ENCODE measurements around the gene PPP4R3A.
A peak's percentile ranks its signal among the peaks of the same experiment; 100 is the strongest.
"Not testable (repeated sequence)": the region's sequence is repeated elsewhere in the genome, so short reads cannot be mapped to it uniquely, and the experiment has no call there.

PPP4R3A gene

GRCh38 chr14:91510171-91511042 is at the start of gene PPP4R3A:
PPP4R3A (minus strand) TSS chr14:91510310; CDS start chr14:91509647, 663 bp downstream.
- peak; percentile 90 for DNase-seq (ENCODE audit: low spot score)

GRCh38 chr14:91555531-91555930 is 45.4 kb upstream of the PPP4R3A start:
- no peak for DNase-seq (ENCODE audit: low spot score)

GRCh38 chr14:91554535-91555332 is 44.6 kb upstream of the PPP4R3A start:
- peak; percentile 40 for DNase-seq (ENCODE audit: low spot score)

GRCh38 chr14:91548108-91548507 is 38.0 kb upstream of the PPP4R3A start:
- DNase-seq (ENCODE audit: low spot score) = no peak

GRCh38 chr14:91545946-91546716 is 36.0 kb upstream of the PPP4R3A start:
- DNase-seq (ENCODE audit: low spot score) = no peak

GRCh38 chr14:91545204-91545603 is 35.1 kb upstream of the PPP4R3A start:
- no peak for DNase-seq (ENCODE audit: low spot score)

- no peak for DNase-seq (ENCODE audit: low spot score)
Observed at GRCh38 chr14:91536327-91536726, 26.2 kb upstream of the PPP4R3A start.

GRCh38 chr14:91534059-91534458 is 23.9 kb upstream of the PPP4R3A start:
- not testable (repeated sequence) for DNase-seq (ENCODE audit: low spot score)

- DNase-seq (ENCODE audit: low spot score) = no peak
Observed at GRCh38 chr14:91533623-91534022, 23.5 kb upstream of the PPP4R3A start.

GRCh38 chr14:91523972-91524371 is 13.9 kb upstream of the PPP4R3A start:
- no peak for DNase-seq (ENCODE audit: low spot score)

GRCh38 chr14:91521061-91521640 is 11.0 kb upstream of the PPP4R3A start:
- DNase-seq (ENCODE audit: low spot score) = no peak

- no peak for DNase-seq (ENCODE audit: low spot score)
Observed at GRCh38 chr14:91520138-91520537, 10.0 kb upstream of the PPP4R3A start.

GRCh38 chr14:91519239-91520036 is 9.3 kb upstream of the PPP4R3A start:
- DNase-seq (ENCODE audit: low spot score) = no peak

- DNase-seq (ENCODE audit: low spot score) = no peak
Observed at GRCh38 chr14:91516663-91517388, 6.7 kb upstream of the PPP4R3A start.

- no peak for DNase-seq (ENCODE audit: low spot score)
Observed at GRCh38 chr14:91515979-91516378, 5.9 kb upstream of the PPP4R3A start.

- peak; percentile 16 for DNase-seq (ENCODE audit: low spot score)
Observed at GRCh38 chr14:91511043-91511383, 903 bp upstream of the PPP4R3A start.

- no peak for DNase-seq (ENCODE audit: low spot score)
Observed at GRCh38 chr14:91509878-91510170, 286 bp downstream of the PPP4R3A start.

- peak; percentile 49 for DNase-seq (ENCODE audit: low spot score)
Observed at GRCh38 chr14:91509083-91509877, 830 bp downstream of the PPP4R3A start.

- no peak for DNase-seq (ENCODE audit: low spot score)
Observed at GRCh38 chr14:91508105-91508504, 2.0 kb downstream of the PPP4R3A start.

GRCh38 chr14:91506226-91506625 is 3.9 kb downstream of the PPP4R3A start:
- no peak for DNase-seq (ENCODE audit: low spot score)
